Activated T-cell treated with anti-CD3 and anti-CD28 coated beads, Interleukin-2, amount 50 U/mL, for 4 hours (primary cell): Measurements from ENCODE around the gene CHPT1. TPM values are rescaled to one million over a fixed set of nuclear protein-coding genes. Genes with fewer than 3 reads are reported as not detected.
"Not testable (repeated sequence)": the region's sequence is repeated elsewhere in the genome, so short reads cannot be mapped to it uniquely, and the experiment has no call there.

Experiments used
- ATAC-seq, 2 donors: fragments of 200-7000 bp; cut with Tn5 transposase; one replicate each; pipeline ENCODE4 v1.10.0; 2021
- DNase-seq: peaks from one replicate; pipeline ENCODE4 v3.0.0-alpha.2; 2020
- H3K27me3 Mint-ChIP-seq: one replicate; pipeline ENCODE4 v1.8.0; 2021; ENCODE audit warnings: low read depth, mixed read lengths
- H3K36me3 Mint-ChIP-seq: one replicate; pipeline ENCODE4 v1.8.0; 2022; ENCODE audit warnings: mixed read lengths; ENCODE audit not compliant: insufficient read depth
- H3K4me1 Mint-ChIP-seq: one replicate; pipeline ENCODE4 v1.8.0; 2021; ENCODE audit warnings: low read depth, mixed read lengths
- H3K4me3 Mint-ChIP-seq: one replicate; pipeline ENCODE4 v1.8.0; 2021; ENCODE audit warnings: mild to moderate bottlenecking, moderate library complexity, mixed read lengths
- H3K9me3 Mint-ChIP-seq: one replicate; pipeline ENCODE4 v1.8.0; 2021; ENCODE audit warnings: mixed read lengths
- total RNA-seq, 3 donors: library from RNA; stranded (reverse); gene quantifications; one replicate each; pipeline ENCODE4 v1.2.1, GENCODE V29; 2021

The CHPT1 gene
- 10 to 100 TPM; 16.3 to 18.2 (median 16.5) TPM for total RNA-seq

GRCh38 chr12:101697197-101697929, at the start of gene CHPT1:
Gene CHPT1, plus strand, starts transcription at chr12:101697640. Its CDS starts 222 bp downstream, at chr12:101697862.
- H3K4me3 Mint-ChIP-seq: peak within 1 kb of the TSS; percentile 87
- H3K4me1 Mint-ChIP-seq: peaks cover 33% of the 10 kb centered on the region
- no peaks in the 10 kb centered on the region for H3K36me3 Mint-ChIP-seq
- H3K9me3 Mint-ChIP-seq: no peaks in the 10 kb centered on the region
- ATAC-seq (peak; percentile 84 to 85), DNase-seq (peak; percentile 45)
- no peaks in the 10 kb centered on the region for H3K27me3 Mint-ChIP-seq

- no peak for DNase-seq
- H3K9me3 Mint-ChIP-seq: no peaks in the 10 kb centered on the region
- no peaks in the 10 kb centered on the region for H3K4me1 Mint-ChIP-seq
- peaks cover 17% of the 10 kb centered on the region for H3K27me3 Mint-ChIP-seq
- no peak for ATAC-seq
- no peaks in the 10 kb centered on the region for H3K36me3 Mint-ChIP-seq
- H3K4me3 Mint-ChIP-seq: no peak overlapping the region
These were observed 49.7 kb upstream of the CHPT1 start for GRCh38 chr12:101647711-101648110.

- H3K4me3 Mint-ChIP-seq: no peak overlapping the region
- H3K9me3 Mint-ChIP-seq: no peaks in the 10 kb centered on the region
- no peak for ATAC-seq
- H3K27me3 Mint-ChIP-seq: peaks cover 18% of the 10 kb centered on the region
- H3K36me3 Mint-ChIP-seq: no peaks in the 10 kb centered on the region
- no peaks in the 10 kb centered on the region for H3K4me1 Mint-ChIP-seq
- no peak for DNase-seq
These were observed 49.2 kb upstream of the CHPT1 start for GRCh38 chr12:101648195-101648594.

GRCh38 chr12:101650346-101651117, 46.9 kb upstream of the CHPT1 start:
- Mint-ChIP-seq H3K4me3 (no peak overlapping the region), H3K4me1 (no peaks in the 10 kb centered on the region), H3K27me3 (peaks cover 12% of the 10 kb centered on the region), H3K9me3 (no peaks in the 10 kb centered on the region), H3K36me3 (no peaks in the 10 kb centered on the region)
- no peak for DNase-seq
- ATAC-seq: no peak

GRCh38 chr12:101653030-101653429, 44.4 kb upstream of the CHPT1 start:
- no peak for DNase-seq
- ATAC-seq: no peak
- H3K4me3 Mint-ChIP-seq: no peak overlapping the region
- no peaks in the 10 kb centered on the region for H3K36me3 Mint-ChIP-seq
- H3K9me3 Mint-ChIP-seq: no peaks in the 10 kb centered on the region
- H3K4me1 Mint-ChIP-seq: no peaks in the 10 kb centered on the region
- H3K27me3 Mint-ChIP-seq: peaks cover 12% of the 10 kb centered on the region

GRCh38 chr12:101653503-101653902, 43.9 kb upstream of the CHPT1 start:
- Mint-ChIP-seq H3K9me3 (no peaks in the 10 kb centered on the region), H3K36me3 (no peaks in the 10 kb centered on the region), H3K27me3 (peaks cover 12% of the 10 kb centered on the region), H3K4me3 (no peak overlapping the region), H3K4me1 (no peaks in the 10 kb centered on the region)
- no peak for ATAC-seq
- DNase-seq: no peak

- no peak for ATAC-seq
These were observed 43.0 kb upstream of the CHPT1 start for GRCh38 chr12:101654442-101654841.

GRCh38 chr12:101655393-101655792, 42.0 kb upstream of the CHPT1 start:
- no peak for DNase-seq
- Mint-ChIP-seq H3K36me3 (no peaks in the 10 kb centered on the region), H3K27me3 (peaks cover 6% of the 10 kb centered on the region)

More at GRCh38 chr12:101654442-101654841, 43.0 kb upstream of the CHPT1 start:
- DNase-seq: no peak
- H3K4me3 Mint-ChIP-seq: no peak overlapping the region
- no peaks in the 10 kb centered on the region for H3K4me1 Mint-ChIP-seq
- H3K27me3 Mint-ChIP-seq: peaks cover 11% of the 10 kb centered on the region
- H3K9me3 Mint-ChIP-seq: no peaks in the 10 kb centered on the region
- H3K36me3 Mint-ChIP-seq: no peaks in the 10 kb centered on the region

GRCh38 chr12:101660662-101661061, 36.8 kb upstream of the CHPT1 start:
- not testable (repeated sequence) for DNase-seq, H3K27me3 Mint-ChIP-seq, H3K9me3 Mint-ChIP-seq, H3K4me1 Mint-ChIP-seq, H3K4me3 Mint-ChIP-seq, ATAC-seq, H3K36me3 Mint-ChIP-seq

More at GRCh38 chr12:101655393-101655792, 42.0 kb upstream of the CHPT1 start:
- H3K9me3 Mint-ChIP-seq: no peaks in the 10 kb centered on the region
- H3K4me1 Mint-ChIP-seq: no peaks in the 10 kb centered on the region
- ATAC-seq: no peak
- H3K4me3 Mint-ChIP-seq: no peak overlapping the region

- Mint-ChIP-seq H3K4me1 (no peaks in the 10 kb centered on the region), H3K36me3 (no peaks in the 10 kb centered on the region), H3K4me3 (no peak overlapping the region), H3K9me3 (no peaks in the 10 kb centered on the region), H3K27me3 (peaks cover 7% of the 10 kb centered on the region)
- DNase-seq (no peak), ATAC-seq (no peak)
These were observed 34.1 kb upstream of the CHPT1 start for GRCh38 chr12:101663298-101663697.

- Mint-ChIP-seq H3K36me3 (no peaks in the 10 kb centered on the region), H3K4me3 (no peak overlapping the region), H3K27me3 (peaks cover 7% of the 10 kb centered on the region), H3K9me3 (no peaks in the 10 kb centered on the region), H3K4me1 (peaks cover under 1% of the 10 kb centered on the region)
- ATAC-seq (no peak), DNase-seq (no peak)
These were observed 32.4 kb upstream of the CHPT1 start for GRCh38 chr12:101664992-101665391.

GRCh38 chr12:101666052-101666728, 31.2 kb upstream of the CHPT1 start:
- Mint-ChIP-seq H3K4me3 (no peak overlapping the region), H3K27me3 (peaks cover 7% of the 10 kb centered on the region), H3K4me1 (peaks cover 11% of the 10 kb centered on the region), H3K9me3 (no peaks in the 10 kb centered on the region), H3K36me3 (no peaks in the 10 kb centered on the region)
- DNase-seq (no peak), ATAC-seq (no peak)

GRCh38 chr12:101667591-101667990, 29.8 kb upstream of the CHPT1 start:
- Mint-ChIP-seq H3K9me3 (no peaks in the 10 kb centered on the region), H3K4me3 (no peak overlapping the region), H3K4me1 (peaks cover 20% of the 10 kb centered on the region), H3K27me3 (peaks cover 7% of the 10 kb centered on the region), H3K36me3 (no peaks in the 10 kb centered on the region)
- ATAC-seq (no peak), DNase-seq (no peak)

GRCh38 chr12:101670007-101670671, 27.3 kb upstream of the CHPT1 start:
- ATAC-seq (peak; percentile 39 to 41), DNase-seq (no peak)
- peaks cover 20% of the 10 kb centered on the region for H3K4me1 Mint-ChIP-seq
- no peaks in the 10 kb centered on the region for H3K9me3 Mint-ChIP-seq
- peaks cover 7% of the 10 kb centered on the region for H3K27me3 Mint-ChIP-seq
- no peak overlapping the region for H3K4me3 Mint-ChIP-seq
- no peaks in the 10 kb centered on the region for H3K36me3 Mint-ChIP-seq
